Thyroid gland (tissue), 4 donors: ENCODE results near the gene ADGRF3.

ENCODE experiments used
- CTCF ChIP-seq, 6 experiments: fragments of 200-600 bp in 3 of 6; fragments of 450-650 bp in 3 of 6; sonication (generic) in 3 of 6; IDR thresholded peaks; one replicate each; pipeline ENCODE4 v1.5.1; 2016 to 2019; ENCODE audit warnings: antibody characterized with exemption in 6 of 6, mild to moderate bottlenecking in 2 of 6, inconsistent platforms in 1 of 6, moderate library complexity in 1 of 6
- POLR2A ChIP-seq, 2 donors: fragments of 450-650 bp; IDR thresholded peaks; one replicate each; pipeline ENCODE4 v1.6.1; 2017; ENCODE audit warnings: antibody characterized with exemption in 2 of 2, mild to moderate bottlenecking in 2 of 2, moderate library complexity in 1 of 2

GRCh38 chr2:26270373-26270772 lies 76.2 kb downstream of the ADGRF3 start:
- no peak for TF ChIP-seq CTCF (IDR thresholded peaks at IDR 0.05)
- no peak for TF ChIP-seq POLR2A (IDR thresholded peaks at IDR 0.05)
